Activated gamma-delta T cell (primary cell): ENCODE measurements around the gene LHX4.
"Not testable (repeated sequence)": the region's sequence is repeated elsewhere in the genome, so short reads cannot be mapped to it uniquely, and the experiment has no call there.

ENCODE experiments used
- DNase-seq: peaks from one replicate; lab custom pipeline; 2025; lab: John Stamatoyannopoulos, UW

The LHX4 gene

DNA sequence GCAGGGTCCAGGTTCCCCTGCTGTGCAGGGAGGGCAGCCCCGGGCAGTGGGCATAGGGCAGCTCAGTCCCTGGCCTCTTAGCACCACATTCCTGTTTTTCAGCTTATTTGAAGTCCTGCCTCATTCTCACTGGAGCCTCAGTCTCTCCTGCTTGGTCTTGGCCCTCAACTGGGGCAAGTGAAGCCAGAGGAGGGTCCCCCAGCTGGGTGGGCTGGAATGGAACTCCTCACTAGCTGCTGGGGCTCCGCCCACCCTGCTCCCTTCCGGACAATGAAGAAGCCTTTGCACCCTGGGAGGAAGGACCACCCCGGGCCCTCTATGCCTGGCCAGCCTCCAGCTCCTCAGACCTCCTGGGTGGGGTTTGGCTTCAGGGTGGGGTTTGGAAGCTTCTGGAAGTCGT is 32.8 kb upstream of the LHX4 start:
- no peak for DNase-seq

DNA sequence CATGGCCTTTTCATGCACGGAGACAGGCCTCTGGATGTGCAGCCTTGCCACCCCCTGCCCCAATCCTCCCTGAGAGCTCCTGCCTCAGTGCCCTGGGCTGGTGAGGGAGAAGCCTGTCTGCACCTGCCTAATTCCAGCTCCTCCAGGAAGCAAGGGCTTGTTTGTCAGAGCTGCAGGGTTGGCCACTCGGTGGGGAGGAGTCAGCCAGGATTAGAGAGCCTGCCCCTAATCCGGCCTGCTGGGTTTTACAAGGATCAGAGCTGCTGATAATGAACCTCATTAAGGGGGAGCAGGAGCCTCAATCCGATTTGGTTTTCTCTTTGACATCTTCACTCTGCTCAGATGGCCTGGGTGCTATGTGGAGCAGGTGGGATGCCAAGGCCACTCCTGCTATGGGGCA is 31.9 kb upstream of the LHX4 start:
- DNase-seq: no peak

DNA sequence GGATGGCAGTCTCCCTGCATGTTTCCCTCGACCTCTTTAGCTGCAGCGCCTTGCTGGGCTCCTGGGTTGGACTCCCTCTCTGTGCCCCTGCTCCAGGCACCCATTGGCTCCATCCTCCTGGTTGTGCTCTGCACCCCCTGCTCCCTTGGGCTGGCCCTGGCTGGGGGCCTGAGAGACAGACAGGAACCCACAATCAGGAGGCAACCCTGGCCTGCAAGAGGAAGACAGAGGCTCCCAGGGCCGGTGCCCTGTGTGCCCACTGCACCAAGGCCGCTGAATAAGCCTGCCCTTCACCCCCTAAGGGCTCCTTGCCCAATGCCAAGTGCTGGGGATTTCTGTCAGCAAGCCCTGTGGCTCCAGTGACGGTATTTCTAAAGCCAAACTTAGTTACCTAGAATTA is 31.5 kb upstream of the LHX4 start:
- DNase-seq: no peak

- DNase-seq: no peak
Measured at GRCh38 chr1:180199018-180199417, 31.0 kb upstream of the LHX4 start.

- no peak for DNase-seq
Measured at GRCh38 chr1:180201451-180202200, 28.4 kb upstream of the LHX4 start.

DNA sequence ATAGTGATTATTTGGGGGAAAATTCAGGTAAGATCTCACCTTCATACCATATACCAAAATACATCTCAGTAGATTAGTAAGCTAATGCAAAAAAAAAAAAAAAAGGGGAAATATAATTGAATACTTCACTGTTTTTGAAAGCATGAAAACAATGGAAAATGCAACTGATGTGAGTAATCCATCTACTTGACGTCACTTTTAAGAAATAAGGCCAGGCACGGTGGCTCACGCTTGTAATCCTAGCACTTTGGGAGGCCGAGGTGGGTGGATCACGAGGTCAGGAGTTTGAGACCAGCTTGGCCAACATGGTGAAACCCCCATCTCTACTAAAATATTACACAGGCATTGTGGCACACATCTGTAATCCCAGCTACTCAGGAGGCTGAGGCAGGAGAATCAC is 27.5 kb upstream of the LHX4 start:
- not testable (repeated sequence) for DNase-seq

GRCh38 chr1:180204231-180204630 is 25.8 kb upstream of the LHX4 start:
- DNase-seq: no peak

GRCh38 chr1:180206581-180206980 is 23.5 kb upstream of the LHX4 start:
- no peak for DNase-seq

DNA sequence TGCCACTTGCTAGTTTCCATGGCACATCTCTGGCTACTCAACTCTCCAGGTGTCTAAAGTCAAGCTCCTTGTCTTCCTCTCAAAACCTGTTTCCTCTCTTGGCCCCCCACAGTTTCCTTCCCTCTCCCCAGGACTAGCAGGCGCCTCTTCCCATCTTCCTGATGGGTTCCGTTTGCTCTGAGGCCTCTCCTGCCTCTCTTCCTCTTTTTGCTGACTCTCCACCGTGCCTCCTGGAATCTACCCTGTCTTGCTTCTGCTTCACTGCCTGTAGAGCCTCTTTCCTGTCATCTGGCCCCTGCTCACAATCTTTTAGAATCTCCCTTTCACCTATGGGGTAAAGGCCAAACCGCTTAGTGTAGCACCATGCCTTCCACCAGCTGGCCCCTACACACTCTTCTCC is 21.8 kb upstream of the LHX4 start:
- DNase-seq: no peak

DNA sequence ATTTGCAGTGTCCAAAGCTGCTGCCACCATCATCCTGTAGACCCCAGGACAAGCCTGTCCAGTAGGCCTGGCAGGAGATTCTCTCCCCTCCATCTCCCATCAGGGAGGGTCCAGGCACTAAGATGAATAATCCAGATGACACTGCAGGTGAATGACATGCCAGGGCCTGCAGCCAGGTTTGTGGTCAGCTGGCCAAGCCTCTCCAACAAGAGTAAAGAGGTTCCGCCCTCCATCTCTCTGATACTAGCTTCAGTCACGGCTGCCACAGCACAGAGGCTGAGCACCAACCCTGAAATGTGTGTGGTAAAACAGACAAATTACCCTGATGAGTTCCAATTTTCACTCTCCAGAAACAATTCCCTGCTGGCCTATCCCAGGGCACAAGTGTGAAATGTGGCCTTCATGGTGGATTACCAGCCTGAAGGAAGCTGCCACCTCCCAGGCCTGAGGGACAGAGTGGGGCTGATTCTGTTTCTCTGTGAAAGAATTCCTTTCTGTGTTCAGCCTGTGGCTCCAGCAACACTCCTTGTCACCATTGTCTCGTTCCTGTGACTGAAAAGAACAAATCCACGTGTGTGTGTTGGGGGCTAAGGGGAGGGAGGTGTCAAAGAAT is 19.9 kb upstream of the LHX4 start:
- DNase-seq: no peak

DNA sequence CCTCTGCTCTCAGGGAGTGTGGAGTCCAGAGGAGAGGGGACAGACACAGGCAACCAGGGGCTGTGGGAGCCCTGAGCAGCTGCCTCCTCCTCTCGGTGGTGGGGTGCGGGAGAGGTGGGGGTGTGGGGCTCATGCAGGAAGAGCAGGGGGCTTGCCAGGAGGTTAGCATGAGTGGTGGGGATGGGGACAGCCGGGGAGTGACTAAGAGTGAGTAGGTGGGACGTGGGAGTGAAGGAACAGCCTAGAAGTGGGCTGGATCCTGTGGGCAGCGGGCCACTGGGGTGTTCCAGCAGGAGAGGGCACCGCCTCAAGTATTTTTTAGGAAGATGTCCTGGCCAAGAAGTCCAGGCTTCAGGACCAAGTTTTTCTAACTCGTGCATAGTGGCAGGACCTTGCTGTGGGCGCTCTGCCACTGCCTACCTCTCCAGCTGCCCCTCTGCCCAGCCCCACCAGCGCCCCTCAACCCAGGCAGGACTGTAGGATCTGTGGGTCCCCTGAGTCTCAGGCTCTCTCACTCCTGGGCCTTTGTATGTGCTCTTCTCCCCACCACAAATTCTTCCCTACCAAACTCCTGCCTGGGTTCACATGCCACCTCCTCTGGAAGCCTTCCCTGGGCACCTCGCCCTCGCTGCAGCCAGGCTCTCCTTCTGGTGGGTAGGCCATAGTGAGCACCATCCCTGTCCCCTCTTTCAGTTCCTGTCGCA is 18.8 kb upstream of the LHX4 start:
- DNase-seq: no peak

- DNase-seq: no peak
Measured at GRCh38 chr1:180211860-180212229, 18.2 kb upstream of the LHX4 start.

DNA sequence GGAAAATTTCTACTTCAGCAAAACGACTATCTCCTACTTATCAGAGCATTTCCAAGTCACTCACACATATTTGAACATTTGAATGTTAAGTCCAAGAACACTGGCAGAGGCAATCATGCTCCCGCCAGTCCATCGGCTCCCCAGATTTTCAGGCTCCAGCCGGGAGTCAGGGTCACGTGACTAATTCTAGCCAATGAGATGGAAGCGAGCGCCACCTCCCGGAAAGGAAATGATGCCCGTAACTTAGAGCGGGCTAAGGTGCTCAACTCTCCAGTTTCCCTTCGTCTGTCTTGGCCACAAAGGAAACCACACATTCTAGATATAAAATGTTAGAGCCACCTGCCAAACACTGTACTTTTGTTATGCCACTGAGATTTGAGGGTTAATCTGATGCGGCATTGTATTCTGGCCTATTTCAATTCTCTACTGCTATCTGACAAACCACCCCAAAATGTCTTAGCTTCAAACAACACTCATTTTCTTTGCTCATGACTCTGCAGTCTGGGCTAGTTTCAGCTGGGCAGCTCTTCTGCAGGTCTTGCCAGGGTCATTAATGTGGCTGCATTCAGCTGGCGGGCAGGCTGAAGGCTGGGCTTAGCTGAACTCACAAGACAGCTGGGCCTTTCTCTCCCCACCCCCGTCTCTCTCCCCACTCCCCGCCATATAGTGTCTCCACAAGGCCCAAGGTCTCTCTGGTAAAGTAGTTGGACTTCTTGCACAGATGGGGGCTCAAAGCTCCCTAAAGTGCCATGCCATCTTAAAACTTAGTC is 16.5 kb upstream of the LHX4 start:
- no peak for DNase-seq

DNA sequence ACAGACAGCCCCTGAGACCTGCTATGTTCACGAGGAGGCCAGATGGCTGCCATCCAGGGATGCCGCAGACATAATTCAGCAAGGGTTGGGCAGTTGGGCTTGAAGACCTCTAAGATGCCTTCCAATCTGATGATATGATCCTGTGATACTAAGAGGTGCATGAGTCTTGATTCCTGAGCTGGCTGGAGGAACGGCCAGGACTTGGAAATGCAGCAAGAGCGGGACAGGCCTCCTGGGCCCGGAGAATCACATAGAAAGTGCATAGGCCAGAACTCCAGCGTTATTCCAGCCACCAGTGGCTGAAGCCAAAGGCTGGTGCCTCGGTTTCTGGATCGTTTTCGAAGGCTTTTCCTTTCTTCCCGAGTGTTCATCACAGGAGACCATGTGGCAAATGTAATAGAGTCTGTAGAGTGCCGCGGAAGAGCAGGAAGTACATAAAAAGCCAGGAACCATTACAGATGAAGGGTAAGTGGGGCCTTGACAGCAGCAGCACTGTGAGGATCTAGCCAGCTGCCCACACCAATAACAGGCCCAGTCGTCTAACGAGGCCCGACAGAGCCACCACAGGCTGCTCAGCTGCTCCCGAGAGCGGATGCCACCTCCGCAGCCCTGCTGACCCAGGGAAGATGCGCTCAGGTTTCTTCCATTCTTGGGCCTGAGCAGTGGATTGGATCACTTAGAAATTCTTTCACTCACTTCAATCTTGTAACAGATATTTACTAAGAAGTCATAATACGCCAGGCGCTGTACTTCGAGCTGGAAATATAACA is 14.0 kb upstream of the LHX4 start:
- DNase-seq: no peak

DNA sequence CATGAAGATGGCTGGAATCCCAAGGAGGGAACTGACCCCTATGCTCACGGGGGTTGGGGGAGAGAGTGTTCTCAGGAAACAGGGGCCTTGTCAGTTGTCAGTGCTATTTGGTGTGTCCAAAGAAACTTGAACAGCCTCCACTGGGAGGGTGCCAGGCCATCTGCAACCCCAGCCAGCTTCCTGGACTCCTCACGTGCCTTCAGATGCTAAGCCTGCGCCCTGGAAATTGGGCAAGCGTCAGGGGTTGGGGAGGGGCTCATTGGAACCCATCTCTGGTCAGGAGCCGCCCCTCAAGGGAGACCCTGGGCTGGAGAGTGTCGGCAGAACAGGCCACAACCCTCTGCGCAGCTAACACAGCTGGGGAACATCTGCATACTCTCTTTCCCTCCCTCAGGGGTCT is 13.1 kb upstream of the LHX4 start:
- no peak for DNase-seq

- no peak for DNase-seq
Measured at GRCh38 chr1:180218806-180219765, 11.0 kb upstream of the LHX4 start.

DNA sequence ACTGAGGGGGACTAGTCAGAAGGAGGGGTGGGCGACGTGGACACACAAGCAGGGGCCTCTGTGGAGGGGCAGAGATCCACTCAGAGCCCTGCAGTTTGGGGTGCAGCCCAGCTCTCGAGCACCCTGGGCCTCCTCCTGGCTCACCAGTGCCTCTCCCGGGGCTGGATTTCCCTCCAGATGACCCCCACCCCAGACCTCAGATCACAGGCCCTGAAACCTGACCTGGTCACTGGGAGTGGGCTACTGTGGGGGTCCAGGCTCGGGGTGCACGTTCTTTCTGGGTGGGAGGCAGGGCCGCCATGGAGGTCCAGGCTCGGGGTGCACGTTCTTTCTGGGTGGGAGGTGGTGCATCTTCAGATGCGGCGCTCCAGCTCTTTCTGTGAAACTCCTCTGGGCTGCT is 10.3 kb upstream of the LHX4 start:
- DNase-seq: no peak

- no peak for DNase-seq
Measured at GRCh38 chr1:180221462-180221861, 8.6 kb upstream of the LHX4 start.

DNA sequence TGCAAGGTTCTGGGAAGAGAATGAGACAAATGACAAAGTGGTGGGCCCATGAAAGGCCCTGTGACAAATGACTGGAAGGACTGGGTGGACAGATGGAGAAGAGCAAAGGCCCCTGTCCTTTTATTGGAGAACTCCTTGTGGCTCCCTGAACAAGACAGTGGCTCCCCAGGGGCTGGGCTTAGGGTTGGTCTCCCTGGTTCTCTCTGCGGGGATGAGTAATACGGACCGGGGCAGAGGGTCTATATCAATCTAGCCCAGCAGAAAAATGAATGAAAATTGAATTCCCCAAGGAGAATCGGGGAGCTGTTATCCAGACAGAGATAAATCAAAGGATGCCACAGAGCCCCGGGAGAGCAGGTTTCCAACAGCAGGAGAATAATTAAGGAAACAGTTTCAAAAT is 5.2 kb upstream of the LHX4 start:
- no peak for DNase-seq

- DNase-seq: no peak
Measured at GRCh38 chr1:180225403-180225802, 4.7 kb upstream of the LHX4 start.
